Renal cortical epithelial cell (primary cell): ENCODE measurements around the gene SLC25A33. TPM values are rescaled to one million over a fixed set of nuclear protein-coding genes. Genes with fewer than 3 reads are reported as not detected.
"Not testable (repeated sequence)": the region's sequence is repeated elsewhere in the genome, so short reads cannot be mapped to it uniquely, and the experiment has no call there.

Experiments
- DNase-seq: peaks from one replicate; pipeline ENCODE4 v3.0.0-alpha.2; 2011; ENCODE audit warnings: low read depth
- total RNA-seq: library from RNA; depleted of rRNA; stranded (reverse); fragments of >200 nt; gene quantifications from 2 replicates; pipeline ENCODE4 v1.2.3, GENCODE V29; 2014

Gene SLC25A33, protein sequence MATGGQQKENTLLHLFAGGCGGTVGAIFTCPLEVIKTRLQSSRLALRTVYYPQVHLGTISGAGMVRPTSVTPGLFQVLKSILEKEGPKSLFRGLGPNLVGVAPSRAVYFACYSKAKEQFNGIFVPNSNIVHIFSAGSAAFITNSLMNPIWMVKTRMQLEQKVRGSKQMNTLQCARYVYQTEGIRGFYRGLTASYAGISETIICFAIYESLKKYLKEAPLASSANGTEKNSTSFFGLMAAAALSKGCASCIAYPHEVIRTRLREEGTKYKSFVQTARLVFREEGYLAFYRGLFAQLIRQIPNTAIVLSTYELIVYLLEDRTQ
- total RNA-seq, result 3.0 and 7.1 TPM in 2 replicates

DNA sequence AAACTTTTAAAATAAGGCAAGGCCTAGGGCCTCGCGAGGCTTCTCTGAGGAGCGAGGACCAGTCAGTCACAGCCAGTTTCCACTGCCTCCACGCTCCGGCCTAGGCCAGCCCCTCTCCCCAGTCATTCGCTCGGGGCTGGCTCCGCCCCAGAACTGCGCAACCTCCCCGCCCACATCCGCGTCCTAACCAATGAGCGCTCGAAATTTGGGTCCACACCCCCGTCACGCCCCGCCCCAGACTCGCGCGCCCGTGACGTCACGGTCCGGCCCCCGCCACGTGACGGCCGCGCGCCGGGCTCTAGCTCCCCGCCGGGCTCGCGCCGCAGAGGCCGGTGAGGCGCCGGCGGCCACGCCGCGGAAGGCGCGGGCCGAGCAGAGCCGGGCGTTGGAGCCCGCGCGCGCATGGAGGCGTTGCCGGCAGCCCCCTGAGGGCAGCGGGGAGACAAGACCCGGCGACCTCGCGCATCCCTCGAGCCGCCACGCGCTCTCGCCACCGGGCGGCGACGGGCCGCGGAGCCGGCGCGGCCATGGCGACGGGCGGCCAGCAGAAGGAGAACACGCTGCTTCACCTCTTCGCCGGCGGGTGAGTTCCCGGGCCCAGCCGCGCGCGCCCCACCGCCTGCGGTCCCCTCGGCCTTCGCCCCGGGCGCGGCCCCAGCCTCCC is at the start of gene SLC25A33:
TSS of gene SLC25A33 (plus strand) at position 301 of the 664 bp plus-strand sequence. CDS start at position 528, 227 bp downstream.
- peak; percentile 85 for DNase-seq

DNA sequence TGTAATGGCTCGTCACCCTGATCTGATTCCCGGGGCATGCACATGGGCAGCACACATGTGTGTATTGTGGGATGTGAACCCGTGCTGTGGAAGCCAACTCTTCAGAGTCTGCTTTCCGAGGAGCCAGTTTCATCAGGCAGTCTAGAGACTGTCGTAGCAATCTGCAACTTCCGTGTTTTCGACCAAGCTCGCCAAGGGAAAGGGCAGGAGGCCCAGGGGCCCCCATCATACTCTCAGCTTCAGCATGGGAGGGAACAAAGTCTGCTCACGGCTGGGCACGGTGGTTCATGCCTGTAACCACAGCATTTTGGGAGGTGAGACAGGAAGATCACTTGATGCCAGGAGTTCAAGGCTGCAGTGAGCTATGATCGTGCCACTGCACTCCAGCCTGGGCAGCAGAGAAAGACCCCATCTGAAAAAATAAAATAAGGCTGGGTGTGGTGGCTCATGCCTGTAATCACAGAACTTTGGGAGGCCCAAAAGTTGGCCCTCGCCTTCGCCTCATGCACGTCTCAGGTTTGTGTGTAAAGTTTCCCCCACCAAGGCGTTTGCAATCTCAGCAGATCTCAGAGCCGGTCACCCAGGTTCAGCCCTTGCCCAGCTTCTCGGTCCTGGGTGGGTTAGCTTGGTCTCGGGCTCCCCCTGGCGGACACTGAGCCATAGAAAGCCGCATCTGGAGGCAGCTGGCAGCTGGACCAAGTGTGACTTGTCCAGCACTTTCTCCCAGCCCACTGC is 48.5 kb upstream of the SLC25A33 start:
- DNase-seq, result peak; percentile 59

DNA sequence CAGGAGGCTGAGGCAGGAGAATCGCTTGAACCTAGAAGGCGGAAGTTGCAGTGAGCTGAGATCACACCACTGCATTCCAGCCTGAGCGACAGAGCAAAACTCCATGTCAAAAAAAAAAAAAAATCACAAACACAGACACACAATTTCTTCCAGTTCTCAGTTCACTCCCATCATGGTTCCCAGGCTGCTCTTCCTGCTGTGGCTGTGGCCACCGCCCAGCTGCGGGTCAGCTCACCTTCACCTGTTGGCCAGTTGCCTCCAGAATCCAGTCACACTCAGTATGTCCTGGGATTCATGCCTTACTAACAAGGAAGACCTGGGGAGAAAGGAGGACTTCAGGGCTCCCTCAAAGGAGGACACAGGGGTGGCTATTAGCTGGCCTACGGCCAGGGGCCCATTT is 45.9 kb upstream of the SLC25A33 start:
- DNase-seq, result no peak

- DNase-seq, result no peak
These were observed 44.1 kb upstream of the SLC25A33 start for GRCh38 chr1:9494936-9495758.

- DNase-seq, result no peak
These were observed 43.4 kb upstream of the SLC25A33 start for GRCh38 chr1:9495854-9496374.

DNA sequence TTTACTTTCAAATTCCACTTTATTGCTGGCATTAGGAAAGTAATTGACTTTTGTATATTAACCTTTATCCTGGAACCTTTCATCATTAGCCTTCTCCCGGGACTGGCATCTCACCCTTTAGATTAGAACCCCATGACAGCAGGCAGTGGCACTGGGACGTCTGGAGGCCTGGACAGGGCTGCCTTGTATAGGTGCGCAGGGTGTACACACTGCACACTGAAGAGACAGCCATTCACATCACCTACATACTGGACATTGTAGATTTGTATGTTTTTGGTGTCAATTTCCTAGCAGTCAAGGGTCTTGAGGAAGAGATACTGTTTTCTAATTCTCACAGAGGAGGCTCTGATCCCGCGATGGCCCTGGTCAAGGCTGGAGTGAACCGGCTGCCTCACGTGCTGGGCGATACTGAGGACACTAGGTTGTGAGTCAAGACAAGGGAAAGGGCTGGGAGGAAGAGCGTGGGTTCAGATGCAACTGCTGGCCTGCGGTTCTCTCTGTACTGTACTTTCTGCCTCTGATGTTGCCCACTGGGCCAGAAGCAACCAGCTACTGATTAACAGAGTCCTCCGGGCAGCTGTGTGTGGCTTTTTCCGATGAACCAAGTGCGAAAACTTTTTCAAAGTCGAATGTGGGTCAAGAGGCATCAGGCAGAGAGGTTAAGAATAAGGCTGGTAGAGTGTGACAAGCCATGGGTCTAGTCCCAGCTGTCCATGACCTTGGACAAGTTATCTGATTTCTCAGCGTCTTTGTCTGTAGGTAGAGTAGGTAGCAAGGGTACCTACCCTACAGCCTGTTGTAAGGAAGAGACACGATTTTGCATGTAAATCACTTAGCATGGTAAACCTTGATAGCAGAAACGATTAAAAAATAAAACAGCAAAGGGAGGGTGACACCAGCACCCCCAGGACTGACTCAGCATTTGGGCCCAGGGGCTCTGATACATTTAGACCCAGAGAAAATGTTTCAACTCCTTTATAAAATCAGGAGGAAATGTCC is 38.2 kb upstream of the SLC25A33 start:
- peak; percentile 93 for DNase-seq

GRCh38 chr1:9503001-9503675 is 36.1 kb upstream of the SLC25A33 start:
- no peak for DNase-seq

GRCh38 chr1:9505143-9505542 is 34.1 kb upstream of the SLC25A33 start:
- no peak for DNase-seq

DNA sequence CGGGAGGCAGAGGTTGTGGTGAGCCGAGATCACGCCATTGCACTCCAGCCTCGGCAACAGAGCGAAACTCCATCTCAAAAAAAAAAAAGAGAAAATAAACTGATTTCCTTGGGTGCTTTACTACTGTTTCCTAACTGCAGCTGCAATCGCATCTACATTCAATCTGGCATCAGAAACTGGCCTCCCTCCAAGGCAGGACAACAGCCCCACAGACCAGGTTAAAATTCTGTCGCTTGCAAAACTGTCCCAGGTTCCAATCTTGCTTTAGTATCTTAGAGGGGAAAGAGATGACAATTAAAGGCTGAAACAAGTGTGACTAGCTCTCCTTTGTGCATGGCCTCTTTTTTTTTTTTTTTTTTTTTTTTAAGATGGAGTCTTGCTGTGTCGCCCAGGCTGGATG is 32.4 kb upstream of the SLC25A33 start:
- DNase-seq, result no peak

DNA sequence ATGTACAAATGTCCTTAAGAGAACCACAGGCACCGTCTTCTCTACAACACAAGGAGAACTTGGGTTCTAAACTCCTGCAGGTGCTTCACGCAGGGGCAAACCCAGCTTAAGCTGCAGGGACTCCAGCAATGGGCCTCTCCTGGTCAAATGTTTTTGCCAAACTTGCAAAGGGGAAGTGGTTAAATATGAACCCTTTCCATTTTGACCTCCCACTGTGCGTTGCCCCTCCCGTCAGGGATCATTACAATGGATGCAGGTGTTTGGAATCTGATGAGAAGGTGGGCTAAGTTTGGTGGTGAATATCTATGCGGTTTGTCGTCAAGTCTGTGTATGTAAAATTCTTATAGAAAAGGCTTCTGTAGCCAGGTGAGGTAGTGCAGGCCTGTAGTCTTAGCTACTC is 29.1 kb upstream of the SLC25A33 start:
- DNase-seq, result no peak

- not testable (repeated sequence) for DNase-seq
These were observed 23.7 kb upstream of the SLC25A33 start for GRCh38 chr1:9515550-9515949.

- no peak for DNase-seq
These were observed 20.7 kb upstream of the SLC25A33 start for GRCh38 chr1:9518454-9518998.

- DNase-seq, result no peak
These were observed 18.9 kb upstream of the SLC25A33 start for GRCh38 chr1:9520411-9520810.

DNA sequence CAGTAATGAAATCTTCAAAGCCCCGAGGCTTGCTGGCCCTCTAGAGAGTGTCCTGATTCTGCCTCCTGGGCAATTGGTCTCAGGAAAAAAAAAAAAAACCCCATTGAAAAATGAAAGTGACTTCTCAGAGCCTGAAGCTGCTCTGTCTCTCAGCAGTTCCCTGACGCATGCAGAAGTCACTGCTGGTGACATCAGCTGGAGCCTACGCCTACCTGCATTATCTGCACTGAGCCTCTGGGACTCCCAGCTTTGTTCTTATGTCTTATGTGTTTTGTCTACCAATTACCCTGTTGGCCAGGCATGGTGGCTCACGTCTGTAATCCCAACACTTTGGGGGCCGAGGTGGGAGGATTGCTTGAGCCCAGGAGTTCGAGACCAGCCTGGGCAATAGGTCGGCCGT is 10.1 kb upstream of the SLC25A33 start:
- no peak for DNase-seq

- DNase-seq, result no peak
These were observed 8.9 kb upstream of the SLC25A33 start for GRCh38 chr1:9530320-9530719.

DNA sequence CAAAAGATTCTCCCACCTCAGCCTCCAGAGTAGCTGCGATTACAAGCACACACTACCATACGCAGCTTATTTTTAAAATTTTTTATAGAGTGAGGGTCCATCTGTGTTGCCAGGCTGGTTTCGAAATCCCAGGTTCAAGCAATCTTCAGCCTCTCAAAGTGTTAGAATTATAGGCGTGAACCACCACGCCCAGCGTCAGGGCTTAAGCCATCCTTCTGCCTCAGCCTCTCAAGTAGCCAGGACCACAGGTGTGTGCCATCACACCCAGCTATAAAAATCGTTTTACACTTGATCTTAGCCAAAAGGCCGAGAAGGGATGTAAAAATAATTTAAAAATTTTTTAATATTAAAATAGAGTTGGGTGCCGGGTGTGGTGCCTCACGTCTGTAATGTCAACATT is 4.3 kb upstream of the SLC25A33 start:
- DNase-seq, result no peak

- DNase-seq, result no peak
These were observed 3.0 kb upstream of the SLC25A33 start for GRCh38 chr1:9536301-9536700.

DNA sequence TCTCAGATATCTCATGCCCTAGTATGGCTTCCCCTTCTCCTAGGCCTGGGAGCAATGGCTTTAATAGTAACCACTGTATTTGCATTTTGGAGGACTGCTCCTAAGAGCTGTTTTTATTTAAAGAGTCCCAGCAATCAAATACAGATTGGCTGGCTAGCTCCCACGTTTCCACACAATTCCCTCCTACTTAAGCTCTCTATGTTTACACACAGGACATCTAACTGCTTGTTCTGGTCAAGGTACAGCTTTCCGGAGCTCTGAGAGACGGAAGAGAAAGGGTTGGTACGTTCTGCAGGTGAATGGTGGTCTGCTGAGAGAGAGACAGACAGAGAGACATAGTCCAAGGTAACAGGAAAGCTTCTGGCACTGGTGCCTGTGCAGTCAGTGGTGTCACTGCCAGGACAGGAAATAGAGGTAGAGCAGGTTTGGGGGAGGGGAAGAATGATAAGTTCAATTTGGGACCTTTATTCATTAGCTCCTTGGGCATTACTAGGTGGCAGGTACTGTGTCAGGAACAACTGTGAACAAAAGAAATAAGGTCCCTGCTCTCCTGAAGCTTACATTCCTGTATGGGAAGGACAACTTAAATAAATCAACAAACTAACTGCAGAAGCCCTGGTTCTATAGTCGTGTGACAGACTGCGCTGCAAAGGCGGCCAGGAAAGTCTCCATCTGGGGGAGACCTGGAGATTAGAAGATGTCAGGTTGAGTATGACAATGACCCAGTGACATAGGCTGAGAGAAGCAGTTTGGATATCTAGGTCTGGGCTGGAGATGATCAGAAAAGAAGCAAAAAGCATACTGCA is 1.2 kb upstream of the SLC25A33 start:
- DNase-seq, result peak; percentile 8
